Body of pancreas (tissue), 4 donors: ENCODE results near the gene GLI1.

Experiments
- POLR2A ChIP-seq, 3 donors: fragments of 450-650 bp; IDR thresholded peaks; one replicate each; pipeline ENCODE4 v1.6.1; 2016; ENCODE audit warnings: antibody characterized with exemption in 3 of 3, mild to moderate bottlenecking in 2 of 3
- TF ChIP-seq, protein P1 (sequence below), 7 experiments: fragments of 450-650 bp in 4 of 7; fragments of 200-600 bp in 3 of 7; sonication (generic) in 3 of 7; IDR thresholded peaks; one replicate each; pipeline ENCODE4 v1.5.1; 2016 to 2019; ENCODE audit warnings: antibody characterized with exemption in 7 of 7

DNA sequence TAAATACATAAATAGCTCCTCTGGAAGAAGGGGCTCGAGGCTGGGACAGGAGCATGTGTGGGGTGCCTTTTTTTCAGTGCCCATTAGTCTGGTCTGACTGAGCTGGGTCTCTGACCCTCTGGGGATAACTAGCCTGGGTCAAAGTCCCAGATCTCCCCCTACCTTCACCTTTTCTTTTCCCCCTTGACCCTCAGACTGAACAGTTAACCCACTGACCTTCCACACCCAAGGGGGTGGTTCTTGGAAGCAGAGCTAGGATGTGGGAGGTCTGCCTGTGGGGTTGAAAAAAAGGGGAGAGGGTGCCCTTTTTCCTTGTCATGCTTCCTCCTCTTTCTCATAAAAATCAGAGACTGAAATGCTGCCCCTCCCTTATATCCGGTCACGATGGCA is 925 bp upstream of the GLI1 start:
- TF ChIP-seq POLR2A (IDR thresholded peaks at IDR 0.05) = no peak
- TF ChIP-seq, protein P1, sequence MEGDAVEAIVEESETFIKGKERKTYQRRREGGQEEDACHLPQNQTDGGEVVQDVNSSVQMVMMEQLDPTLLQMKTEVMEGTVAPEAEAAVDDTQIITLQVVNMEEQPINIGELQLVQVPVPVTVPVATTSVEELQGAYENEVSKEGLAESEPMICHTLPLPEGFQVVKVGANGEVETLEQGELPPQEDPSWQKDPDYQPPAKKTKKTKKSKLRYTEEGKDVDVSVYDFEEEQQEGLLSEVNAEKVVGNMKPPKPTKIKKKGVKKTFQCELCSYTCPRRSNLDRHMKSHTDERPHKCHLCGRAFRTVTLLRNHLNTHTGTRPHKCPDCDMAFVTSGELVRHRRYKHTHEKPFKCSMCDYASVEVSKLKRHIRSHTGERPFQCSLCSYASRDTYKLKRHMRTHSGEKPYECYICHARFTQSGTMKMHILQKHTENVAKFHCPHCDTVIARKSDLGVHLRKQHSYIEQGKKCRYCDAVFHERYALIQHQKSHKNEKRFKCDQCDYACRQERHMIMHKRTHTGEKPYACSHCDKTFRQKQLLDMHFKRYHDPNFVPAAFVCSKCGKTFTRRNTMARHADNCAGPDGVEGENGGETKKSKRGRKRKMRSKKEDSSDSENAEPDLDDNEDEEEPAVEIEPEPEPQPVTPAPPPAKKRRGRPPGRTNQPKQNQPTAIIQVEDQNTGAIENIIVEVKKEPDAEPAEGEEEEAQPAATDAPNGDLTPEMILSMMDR (IDR thresholded peaks at IDR 0.05) = no peak
